NCI-H2081 treated with DMSO at 0.1 percent for 48 hours (cell line): ENCODE measurements around the gene VDAC1.
"Not testable (repeated sequence)": the region's sequence is repeated elsewhere in the genome, so short reads cannot be mapped to it uniquely, and the experiment has no call there.

Experiments
- DNase-seq: peaks from one replicate; lab custom pipeline; 2025; lab: John Stamatoyannopoulos, UW

The VDAC1 gene

DNA sequence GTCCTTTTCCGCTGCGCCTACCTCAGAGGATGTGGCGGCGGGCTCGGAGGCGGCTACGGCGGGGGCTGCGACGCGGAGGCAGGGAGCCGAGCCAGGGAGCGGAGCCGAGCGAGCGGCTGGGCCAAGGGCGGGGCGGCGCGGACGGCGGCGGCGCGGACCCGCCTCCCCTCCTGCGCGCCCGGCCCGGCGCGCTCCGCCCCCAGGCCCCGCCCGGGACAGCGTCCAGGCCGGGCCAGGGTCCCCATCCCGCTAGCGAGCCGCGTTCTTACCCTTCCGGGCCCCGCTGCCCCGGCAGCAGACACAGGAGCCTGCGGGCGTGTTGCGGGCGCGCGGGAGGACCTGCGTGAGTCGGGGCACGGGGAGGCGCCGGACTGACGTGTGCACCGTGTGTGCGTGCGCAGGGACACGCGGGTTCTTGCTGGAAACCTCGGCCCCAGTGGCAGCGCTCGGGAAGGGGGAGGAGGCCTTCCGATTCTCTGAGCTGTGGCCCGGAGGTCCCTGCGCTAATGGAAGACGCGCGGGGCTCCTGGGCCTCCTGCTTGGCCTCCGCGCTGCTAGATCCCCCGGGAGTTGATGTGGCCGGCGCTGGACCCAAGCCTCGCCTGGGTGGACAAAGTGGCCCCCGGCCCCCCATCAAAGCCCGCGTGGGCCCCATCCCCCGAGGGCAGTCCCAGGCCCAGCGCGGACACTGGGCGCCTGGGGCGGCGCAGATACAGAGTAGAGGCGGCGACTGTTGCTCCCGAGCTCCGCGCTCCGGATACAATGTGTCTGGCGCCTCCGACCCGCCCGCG, at the start of gene VDAC1:
TSS of gene VDAC1 (minus strand) at position 350 of the 791 bp plus-strand sequence. CDS start 11,963 bp downstream, outside the sequence.
- no peak for DNase-seq

DNA sequence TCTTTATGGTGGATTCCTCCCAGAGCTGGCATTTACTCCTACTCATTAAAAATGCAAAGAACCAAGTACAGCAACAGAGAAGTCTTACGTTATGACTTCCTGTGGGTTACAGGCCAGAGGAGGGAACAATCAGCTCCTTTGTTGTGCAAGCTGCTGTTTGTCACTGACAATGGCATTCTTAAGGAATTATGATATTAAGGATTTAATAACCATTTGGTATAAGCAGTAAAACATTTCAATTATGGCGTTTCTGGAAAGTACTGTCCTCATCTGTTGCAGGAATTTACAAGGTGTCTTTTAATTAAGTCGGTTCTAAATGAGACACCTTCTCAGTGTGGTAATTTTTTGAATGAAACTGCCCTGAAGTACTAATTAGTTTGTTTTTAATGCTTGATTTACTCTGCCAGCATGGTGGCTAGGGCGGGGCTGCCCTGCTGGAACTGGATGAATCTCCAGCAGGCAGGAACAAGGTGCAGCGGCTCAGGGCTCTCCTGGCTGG, 49.1 kb upstream of the VDAC1 start:
- no peak for DNase-seq

- DNase-seq = no peak
These were observed 48.6 kb upstream of the VDAC1 start for GRCh38 chr5:134053314-134053839.

DNA sequence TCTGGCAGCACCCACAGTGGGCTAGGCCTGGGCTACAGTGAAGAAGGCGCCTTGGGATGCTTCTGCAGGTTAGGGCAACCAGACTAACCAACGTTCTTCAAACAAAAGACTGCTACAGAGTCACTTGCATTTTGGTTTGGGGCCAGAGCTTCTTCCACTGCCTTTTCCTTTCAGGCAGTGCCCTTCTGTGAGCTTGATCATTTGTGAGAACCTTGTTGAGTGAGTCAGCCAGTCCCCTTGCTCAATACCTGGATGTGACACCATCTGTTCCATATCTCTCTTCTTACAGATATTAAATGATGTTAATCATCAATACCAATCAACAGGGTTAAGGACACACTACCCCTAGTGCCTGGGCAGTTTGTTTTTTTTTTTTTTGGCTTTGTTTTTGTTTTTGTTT, 46.5 kb upstream of the VDAC1 start:
- DNase-seq = no peak

- no peak for DNase-seq
These were observed 44.1 kb upstream of the VDAC1 start for GRCh38 chr5:134048864-134049263.

- DNase-seq = no peak
These were observed 42.9 kb upstream of the VDAC1 start for GRCh38 chr5:134047687-134048056.

- DNase-seq = no peak
These were observed 42.3 kb upstream of the VDAC1 start for GRCh38 chr5:134046801-134047686.

- DNase-seq = no peak
These were observed 41.6 kb upstream of the VDAC1 start for GRCh38 chr5:134046330-134046729.

- no peak for DNase-seq
These were observed 39.3 kb upstream of the VDAC1 start for GRCh38 chr5:134043793-134044792.

DNA sequence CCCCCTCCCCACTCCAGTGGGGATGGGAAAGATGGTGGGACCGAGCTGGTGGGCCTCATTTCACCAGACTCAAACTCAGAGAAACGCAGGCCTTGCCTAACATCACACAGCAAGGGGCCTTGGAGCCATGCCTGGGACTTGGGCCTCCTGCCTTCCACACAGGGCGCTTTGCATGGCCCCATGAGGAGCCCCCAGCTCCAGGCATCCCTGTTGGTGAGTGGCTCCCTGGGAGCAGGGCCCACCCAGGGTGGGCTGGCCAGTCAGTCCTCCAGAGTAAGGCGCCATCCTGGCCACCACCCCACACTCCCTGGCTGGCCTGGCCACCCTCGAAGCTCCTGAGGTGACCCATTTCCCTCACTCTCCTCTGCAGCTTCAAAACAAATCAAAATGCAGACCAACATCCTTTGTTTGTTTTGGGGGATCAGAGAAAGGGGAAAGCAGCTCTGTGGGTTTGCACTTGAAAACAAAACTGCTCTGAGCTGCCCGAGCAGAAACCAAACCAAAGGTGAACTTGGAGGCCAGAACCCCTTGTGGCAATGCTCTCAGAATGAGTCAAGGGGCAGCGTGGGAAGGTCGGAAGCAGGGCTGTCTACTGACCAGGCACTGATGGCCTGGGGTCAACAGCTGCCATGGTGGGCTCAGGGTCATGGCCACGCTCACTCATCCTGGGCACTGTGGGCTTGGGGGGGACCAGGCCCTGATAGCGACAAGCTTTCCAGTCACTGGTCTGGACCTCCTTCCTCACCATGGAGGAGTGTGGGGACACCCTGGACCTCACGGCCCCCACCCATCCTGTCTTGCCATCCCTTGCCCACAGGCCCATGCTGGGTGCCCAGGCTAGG, 37.0 kb upstream of the VDAC1 start:
- DNase-seq = no peak

DNA sequence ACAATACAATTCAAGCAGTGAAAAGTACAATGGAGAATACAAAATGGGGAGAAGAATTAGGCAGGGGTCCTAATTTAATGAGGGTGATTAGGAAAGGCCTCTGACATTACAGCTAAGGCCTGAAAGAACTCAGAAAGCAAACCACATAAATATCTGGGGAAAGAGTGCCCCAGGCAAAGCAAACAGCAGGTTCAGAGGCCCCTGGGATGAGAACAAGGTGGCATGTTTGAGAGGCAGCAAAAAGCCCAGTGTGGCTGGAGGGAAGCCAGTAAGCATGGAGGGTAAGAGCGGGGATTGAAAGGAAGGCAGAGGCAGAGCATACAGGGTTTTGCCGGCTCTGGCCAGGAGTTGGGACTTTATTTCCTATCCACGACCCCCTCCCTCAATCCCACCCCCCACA, 33.4 kb upstream of the VDAC1 start:
- DNase-seq = no peak

- DNase-seq = no peak
These were observed 32.4 kb upstream of the VDAC1 start for GRCh38 chr5:134037160-134037559.

DNA sequence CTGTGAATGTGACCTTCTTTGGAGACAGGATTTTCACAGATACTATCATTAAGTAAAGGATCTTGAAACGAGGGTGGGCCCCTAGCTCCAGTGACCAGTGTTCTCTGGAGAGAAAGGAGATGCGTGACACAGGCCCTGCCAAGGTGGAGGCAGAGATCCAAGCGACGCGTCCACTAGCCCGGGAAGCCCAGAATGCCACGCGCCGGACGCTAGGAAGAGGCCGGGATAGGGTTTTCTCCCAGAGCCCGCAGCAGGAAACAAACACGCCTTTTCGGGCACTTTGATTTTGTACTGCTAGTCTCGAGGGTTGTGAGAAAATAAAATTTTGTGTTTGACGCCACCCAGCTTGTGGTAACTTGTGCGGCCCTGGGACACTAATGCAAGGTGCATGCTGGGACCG, 29.6 kb upstream of the VDAC1 start:
- no peak for DNase-seq

DNA sequence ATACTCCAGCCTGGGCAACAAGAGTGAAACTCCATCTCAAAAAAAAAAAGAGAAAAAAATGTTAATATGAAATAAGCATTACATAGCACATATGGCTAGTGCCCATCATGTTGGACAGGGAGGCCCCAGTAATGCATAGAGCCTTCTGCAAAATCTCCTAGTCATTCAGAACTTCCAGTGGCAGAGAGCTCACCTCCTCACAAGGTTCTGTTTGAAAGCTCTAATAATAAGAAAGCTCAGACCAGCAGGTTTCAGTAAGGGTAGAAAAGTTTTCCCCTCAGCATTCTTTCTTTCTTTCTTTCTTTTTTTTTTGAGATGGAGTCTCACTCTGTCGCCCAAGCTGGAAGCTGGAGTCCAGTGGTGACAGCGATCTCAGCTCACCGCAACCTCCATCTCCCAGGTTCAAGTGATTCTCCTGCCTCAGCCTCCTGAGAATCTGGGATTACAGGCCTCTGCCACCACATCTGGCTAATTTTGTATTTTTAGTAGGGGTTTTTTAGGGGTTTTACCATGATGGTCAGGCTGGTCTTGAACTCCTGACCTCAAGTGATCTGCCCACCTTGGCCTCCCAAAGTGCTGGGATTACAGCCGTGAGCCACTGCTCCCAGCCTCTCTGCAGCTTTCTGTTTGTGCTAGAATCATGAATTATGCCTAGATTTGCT, 25.7 kb upstream of the VDAC1 start:
- not testable (repeated sequence) for DNase-seq

DNA sequence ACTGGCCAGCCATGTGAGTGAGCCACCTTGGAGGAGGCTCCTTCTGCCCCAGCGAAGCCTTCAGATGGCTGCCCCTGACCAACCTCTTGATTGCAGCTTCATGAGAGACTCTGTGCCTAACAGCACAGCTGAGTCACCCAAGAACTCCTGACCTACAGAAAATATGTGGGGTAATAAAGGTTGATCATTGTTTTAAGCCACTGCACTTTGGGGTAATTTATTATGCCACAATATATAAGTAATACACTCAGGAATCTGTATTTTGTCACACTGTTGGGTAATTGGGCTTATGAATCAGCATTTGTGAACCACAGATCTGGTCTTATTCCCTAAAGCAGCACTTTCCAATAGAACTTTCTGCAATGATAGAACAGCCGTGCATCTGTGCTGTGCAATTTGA, 24.4 kb upstream of the VDAC1 start:
- DNase-seq = no peak

GRCh38 chr5:134028496-134028895, 23.7 kb upstream of the VDAC1 start:
- DNase-seq = no peak

DNA sequence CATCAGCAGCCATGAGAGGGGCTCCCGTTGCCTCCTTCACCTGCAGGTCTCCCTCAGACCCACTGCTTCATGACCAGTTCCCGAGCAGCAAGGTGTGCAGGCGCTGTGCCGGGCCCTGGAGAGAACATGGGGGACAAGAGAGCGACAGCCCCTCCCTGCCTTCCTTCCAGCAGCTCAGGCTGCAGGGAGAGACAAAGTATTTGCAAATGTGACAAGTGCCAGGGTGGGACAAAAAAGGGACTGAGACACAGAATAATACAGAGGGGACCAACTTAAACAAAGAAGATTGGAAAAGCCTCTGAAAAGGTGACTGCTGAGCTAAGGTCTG, 22.5 kb upstream of the VDAC1 start:
- no peak for DNase-seq

DNA sequence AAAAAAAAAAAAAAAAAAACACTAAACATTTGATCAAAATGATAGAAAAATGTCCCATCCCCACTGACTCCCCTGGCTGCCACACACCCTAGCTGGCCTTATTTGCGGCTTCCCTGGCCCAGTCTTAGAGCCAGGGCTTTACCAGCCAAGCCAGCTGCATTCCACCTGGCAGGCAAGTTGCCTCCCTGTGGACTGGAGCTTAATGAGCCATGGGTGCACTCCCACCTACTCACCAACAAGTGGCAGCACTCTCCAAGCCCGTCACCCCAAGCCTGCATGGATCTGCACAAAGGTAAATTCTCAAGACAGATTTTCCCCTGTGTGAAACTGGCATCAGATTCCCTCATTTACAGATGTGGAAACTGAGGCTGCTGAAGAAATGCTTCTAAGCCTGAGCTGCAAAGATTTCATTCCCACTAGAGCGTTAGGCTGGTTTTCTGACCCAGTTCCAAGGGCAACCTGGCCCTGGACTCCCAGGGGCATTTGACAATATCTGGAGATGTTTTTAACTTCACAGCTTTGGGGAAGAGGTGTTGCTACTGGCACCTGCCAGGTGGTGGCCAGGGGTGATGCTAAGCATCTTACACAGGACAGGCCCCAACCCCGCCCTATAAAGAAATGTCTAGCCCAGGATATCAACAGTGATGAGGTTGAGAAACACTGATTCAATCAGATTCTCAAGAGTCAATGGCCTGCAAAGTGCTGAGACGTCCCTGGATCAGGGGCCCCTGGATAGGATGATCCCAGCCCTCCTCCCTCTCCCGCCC, 21.9 kb upstream of the VDAC1 start:
- DNase-seq = peak; percentile 19

DNA sequence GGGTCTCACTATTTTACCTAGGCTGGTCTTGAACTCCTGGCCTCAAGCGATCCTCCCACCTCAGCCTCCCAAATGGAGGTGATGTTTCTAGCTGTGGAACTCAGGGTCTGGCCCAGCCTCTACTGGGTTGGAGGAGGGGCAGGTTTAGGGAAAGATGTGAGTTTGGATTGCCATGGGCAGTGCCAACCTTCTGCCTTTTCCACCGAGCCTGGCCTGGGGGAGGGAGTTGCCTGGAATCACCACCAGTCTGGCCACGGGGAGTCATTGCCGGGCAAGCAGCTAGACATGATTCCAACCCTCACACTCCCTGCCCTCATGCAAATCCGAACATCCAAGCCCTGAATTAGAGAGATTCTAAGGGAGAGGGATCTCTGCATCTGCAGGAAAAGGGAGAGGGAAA, 21.0 kb upstream of the VDAC1 start:
- DNase-seq = no peak
